AG10803 (cell line): ENCODE measurements around the gene SMAD7.

ENCODE experiments used
- DNase-seq: peaks from one replicate; pipeline ENCODE4 v3.0.0; 2010; ENCODE audit warnings: low read depth
- H3K4me3 ChIP-seq: 2 replicates; pipeline ENCODE4 v1.5.1; 2011; ENCODE audit warnings: mild to moderate bottlenecking, low read length, control low read depth
- TF ChIP-seq, protein P1 (sequence below): conservative IDR thresholded peaks from 2 replicates; pipeline ENCODE4 v1.5.1; 2011; ENCODE audit warnings: mild to moderate bottlenecking, low read length, control low read depth, inconsistent platforms

Gene SMAD7

DNA sequence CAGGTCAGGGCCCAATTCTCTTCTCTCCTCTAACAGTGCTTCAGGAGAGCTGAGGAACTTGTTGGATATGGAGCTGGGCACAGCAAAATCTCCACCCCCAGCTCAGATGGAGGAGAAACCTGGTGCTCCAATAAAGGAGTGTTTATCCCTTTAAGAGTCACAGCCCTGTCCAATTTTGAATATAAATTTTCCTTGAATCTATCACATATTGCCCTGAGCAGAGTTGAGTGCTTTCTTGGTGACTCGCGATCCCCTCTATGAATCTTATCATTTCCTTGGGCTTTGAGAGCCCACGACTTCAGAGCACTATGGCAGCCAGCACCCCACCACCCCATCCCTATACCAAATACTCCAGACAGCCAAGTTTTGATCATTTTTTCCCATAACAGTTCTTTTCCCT lies 34.4 kb upstream of the SMAD7 start:
- DNase-seq = no peak
- TF ChIP-seq, protein P1, sequence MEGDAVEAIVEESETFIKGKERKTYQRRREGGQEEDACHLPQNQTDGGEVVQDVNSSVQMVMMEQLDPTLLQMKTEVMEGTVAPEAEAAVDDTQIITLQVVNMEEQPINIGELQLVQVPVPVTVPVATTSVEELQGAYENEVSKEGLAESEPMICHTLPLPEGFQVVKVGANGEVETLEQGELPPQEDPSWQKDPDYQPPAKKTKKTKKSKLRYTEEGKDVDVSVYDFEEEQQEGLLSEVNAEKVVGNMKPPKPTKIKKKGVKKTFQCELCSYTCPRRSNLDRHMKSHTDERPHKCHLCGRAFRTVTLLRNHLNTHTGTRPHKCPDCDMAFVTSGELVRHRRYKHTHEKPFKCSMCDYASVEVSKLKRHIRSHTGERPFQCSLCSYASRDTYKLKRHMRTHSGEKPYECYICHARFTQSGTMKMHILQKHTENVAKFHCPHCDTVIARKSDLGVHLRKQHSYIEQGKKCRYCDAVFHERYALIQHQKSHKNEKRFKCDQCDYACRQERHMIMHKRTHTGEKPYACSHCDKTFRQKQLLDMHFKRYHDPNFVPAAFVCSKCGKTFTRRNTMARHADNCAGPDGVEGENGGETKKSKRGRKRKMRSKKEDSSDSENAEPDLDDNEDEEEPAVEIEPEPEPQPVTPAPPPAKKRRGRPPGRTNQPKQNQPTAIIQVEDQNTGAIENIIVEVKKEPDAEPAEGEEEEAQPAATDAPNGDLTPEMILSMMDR = no peak
- H3K4me3 ChIP-seq = no peak overlapping the region

DNA sequence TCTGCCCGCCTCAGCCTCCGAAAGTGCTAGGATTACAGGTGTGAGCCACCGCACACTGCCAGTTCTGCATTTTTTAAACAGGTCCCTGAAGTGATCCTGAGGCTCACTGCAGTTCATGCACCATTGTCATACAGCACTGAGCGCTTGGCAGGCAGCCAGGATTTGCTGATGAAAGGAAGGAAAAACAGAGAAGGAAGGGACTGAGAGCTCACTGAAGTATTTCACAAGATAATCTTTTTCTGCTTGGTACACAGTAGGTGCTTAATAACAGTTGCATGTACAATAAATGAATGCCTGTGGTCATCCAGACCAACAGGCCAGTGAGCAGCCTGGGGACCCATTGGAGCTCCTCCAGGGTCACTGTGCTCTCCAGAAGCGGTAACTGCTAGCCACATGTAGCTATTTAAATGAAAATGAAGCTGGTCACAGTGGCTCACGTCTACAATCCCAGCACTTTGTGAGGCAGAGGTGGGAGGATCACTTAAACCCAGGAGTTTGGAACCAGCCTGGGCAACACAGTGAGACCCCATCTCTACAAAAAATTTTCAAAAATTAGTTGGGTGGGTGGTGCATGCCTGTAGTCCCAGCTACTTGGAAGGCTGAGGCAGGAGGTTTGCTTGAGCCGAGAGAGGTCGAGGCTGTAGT lies 33.1 kb upstream of the SMAD7 start:
- H3K4me3 ChIP-seq = no peak overlapping the region
- DNase-seq = no peak
- TF ChIP-seq, protein P1 = no peak

DNA sequence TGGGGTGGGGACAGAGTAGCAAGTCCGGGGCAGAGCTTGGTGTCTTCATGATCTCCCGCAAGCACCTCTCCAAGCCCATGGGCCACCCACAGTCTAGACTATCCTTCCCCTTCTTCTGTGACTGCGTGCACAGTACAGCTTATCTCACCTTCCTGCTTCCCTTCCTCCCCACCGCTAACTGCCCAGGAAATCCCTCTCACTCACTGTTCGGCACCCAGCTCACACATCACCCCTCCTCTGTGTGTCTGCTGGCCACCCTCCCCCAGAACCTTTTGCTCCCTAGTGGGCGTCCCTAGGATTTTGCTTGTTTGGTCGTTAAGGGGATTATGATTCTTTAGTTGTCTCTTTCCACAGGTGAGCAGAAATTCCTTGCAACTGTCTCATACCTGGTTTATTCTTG lies 31.5 kb upstream of the SMAD7 start:
- TF ChIP-seq, protein P1 = no peak
- no peak for DNase-seq

DNA sequence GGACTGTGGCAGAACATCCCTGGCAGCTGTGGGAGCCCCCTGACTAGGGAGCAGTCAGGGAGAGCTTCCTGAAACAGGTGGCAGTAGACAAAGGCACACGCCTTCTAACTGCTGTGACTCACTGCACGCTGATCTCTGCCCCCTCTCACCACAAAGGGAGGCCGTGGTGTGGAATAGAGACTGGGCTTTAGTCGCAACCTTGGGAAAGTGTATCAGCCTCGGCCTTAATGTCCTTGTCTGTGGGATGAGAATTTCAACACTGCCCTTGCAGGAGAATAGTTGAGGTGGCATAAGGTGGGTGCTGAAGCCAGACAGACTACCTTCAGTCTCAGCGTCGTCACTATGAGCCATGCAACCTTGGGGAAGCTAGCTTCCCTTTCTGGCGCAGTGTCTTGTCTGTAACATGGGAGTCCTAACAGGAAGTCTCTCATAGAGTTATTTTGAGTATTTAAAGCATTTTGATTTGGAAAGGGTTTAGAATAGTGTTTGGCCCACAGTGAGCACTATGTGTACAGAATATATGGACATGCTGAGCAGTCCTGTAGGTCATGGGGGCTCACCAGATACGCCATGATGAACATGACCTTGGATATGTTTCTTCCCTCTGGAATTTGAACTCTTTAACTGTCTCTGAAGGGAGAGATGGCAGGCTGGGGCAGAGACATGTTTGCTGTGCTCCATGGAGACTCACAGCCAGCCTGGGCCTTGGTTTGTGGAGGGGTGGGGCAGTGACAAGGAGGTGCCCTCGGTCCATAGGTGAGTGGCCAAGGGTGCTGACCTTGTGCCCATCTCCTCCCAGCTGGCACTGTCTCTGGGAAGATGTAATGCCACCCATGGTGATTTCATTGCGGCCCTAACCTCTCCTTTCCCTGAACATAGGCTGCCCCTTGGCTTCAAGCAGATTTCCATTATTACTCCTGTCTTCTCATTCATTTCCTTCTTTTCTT lies 29.5 kb upstream of the SMAD7 start:
- H3K4me3 ChIP-seq = no peak overlapping the region
- TF ChIP-seq, protein P1 = no peak
- DNase-seq = peak; percentile 28

More for the DNA sequence above, 31.5 kb upstream of the SMAD7 start:
- no peak overlapping the region for H3K4me3 ChIP-seq

DNA sequence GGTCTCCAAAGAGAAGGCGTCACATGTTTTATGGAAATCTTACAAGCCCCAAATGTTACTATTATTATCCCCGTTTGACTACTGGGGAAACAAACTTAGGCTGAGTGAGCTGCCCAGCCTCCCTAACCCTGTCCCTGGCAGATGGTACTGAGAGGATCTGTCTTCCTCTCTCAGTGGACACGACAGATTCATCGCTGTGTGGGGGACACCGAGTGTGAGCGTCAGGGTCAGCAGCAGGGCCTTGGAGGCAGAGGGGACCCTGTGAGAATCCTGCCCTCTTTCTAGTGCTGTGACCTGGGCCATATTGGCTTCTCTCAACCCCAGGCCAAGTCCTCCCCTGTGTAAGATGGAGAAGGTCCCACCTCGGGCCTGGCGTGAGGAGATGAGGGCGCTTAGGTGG lies 27.1 kb upstream of the SMAD7 start:
- no peak for DNase-seq
- TF ChIP-seq, protein P1 = no peak
- no peak overlapping the region for H3K4me3 ChIP-seq

DNA sequence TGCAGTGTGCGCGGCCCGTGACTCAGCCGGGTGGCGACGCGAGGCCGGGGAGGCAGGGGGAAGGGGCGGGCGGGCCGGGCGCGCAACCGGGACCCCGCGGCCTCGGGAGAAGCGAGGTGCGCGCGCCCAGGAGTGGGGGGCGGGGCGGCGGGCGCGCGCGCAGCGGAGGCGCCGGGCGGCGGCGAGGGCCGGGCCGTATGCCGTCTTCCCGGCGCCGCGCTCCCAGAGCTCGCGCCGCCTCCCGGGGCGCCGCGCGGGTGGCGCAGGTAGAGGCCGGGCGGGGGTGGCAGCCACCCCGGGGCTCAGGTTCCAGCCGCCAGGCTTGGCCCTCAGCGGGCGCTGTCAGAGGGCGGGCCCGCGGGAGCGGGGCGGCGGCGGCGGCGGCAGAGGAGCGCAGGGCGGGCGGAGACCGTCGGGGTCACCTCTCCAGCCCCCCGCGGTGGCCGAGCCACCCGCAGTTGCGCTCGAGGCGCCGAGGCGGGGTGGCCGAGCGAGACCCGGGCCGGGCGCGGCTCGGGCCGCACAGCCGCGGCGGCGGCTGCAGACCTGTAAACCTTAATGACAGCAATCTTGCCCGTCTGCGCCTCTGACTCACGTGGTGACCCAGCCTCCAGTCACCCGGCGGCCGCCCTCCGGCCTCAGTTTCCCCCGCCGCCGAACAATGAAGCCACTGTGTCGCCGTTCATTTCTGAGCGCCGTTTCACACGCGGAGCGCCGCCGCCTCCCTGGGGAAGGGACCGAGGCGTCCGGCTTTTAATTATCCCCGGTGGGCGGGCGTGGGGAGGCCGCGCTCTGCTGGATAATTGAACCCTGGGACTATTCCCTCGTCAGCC lies 25.3 kb upstream of the SMAD7 start:
- TF ChIP-seq, protein P1 = no peak
- DNase-seq = peak; percentile 68
- peak overlapping the region; percentile 68 for H3K4me3 ChIP-seq
